Heart left ventricle (tissue), 13 donors: ENCODE measurements around the gene KRTCAP2.

Experiments
- POLR2A ChIP-seq, 2 donors: fragments of 450-650 bp; IDR thresholded peaks; one replicate each; pipeline ENCODE4 v1.6.1; 2017; ENCODE audit warnings: antibody characterized with exemption in 2 of 2, mild to moderate bottlenecking in 2 of 2, moderate library complexity in 2 of 2
- TF ChIP-seq, protein P1 (sequence below), 12 donors: fragments of 200-600 bp; sonication (generic) in 4 of 12; IDR thresholded peaks; one replicate each; pipeline versions ENCODE4 v1.5.0 to v1.8.0; 2018 to 2022; ENCODE audit warnings: antibody characterized with exemption in 12 of 12, mild to moderate bottlenecking in 5 of 12
- donor health status: ischemic (EF 13 %, LVEDD 7.1; RV severe dilation, severe dysfunction).
- donor health status: DM: no; HTN: yes; CAD: no.
- donor health status: DM: no; HTN: no; CAD: no.
- donor health status: ischemic (EF 25% LVEDD 6.9; RV normal size, moderate dysfunction).
- donor health status: ischemic (EF 25% LVEDD 5.7; RV mildly dilated, moderate dysfunction).
- donor health status: ischemic (EF 35%, LVEDD 5.7; RV mildly dilated, moderate dysfunction).
- donor health status: nonischemic (EF 11% LVEDD 7.7; RV severe dilation, severe dysfunction).
- donor health status: DM: yes; HTN: yes; CAD: no.
- donor health status: PGD.
- donor health status: ischemic (EF 29% LVEDD 5.4; RV normal size, mild dysfunction).
- donor health status: nonischemic (EF 23%, LVEDD 6.1; RV moderate dilation, normal function).

GRCh38 chr1:155197901-155198546 is 24.9 kb upstream of the KRTCAP2 start:
- TF ChIP-seq, protein P1, sequence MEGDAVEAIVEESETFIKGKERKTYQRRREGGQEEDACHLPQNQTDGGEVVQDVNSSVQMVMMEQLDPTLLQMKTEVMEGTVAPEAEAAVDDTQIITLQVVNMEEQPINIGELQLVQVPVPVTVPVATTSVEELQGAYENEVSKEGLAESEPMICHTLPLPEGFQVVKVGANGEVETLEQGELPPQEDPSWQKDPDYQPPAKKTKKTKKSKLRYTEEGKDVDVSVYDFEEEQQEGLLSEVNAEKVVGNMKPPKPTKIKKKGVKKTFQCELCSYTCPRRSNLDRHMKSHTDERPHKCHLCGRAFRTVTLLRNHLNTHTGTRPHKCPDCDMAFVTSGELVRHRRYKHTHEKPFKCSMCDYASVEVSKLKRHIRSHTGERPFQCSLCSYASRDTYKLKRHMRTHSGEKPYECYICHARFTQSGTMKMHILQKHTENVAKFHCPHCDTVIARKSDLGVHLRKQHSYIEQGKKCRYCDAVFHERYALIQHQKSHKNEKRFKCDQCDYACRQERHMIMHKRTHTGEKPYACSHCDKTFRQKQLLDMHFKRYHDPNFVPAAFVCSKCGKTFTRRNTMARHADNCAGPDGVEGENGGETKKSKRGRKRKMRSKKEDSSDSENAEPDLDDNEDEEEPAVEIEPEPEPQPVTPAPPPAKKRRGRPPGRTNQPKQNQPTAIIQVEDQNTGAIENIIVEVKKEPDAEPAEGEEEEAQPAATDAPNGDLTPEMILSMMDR (IDR thresholded peaks at IDR 0.05) = no peak
- TF ChIP-seq POLR2A (IDR thresholded peaks at IDR 0.05) = no peak
